IMR-90 (cell line): ENCODE results near the gene DCST2. TPM values are rescaled to one million over a fixed set of nuclear protein-coding genes. Genes with fewer than 3 reads are reported as not detected.

Source experiments
- ATAC-seq: fragments of 200-7000 bp; cut with Tn5 transposase; 2 replicates; pipeline ENCODE4 v1.9.1; 2020; ENCODE audit warnings: low read depth, mild to moderate bottlenecking, moderate library complexity
- BruUV-seq: library from RNA; stranded (reverse); fragments of 400-500 nt; replicated peaks from 2 replicates; lab custom pipeline; 2021; lab: Mats Ljungman, UMichigan
- CTCF ChIA-PET: fragments of 300-600 bp; formaldehyde crosslinking; extraction: SDS; loops from one replicate; lab custom pipeline; 2021; ENCODE audit warnings: antibody characterized with exemption; lab: Yijun Ruan, JAX
- POLR2A ChIA-PET: fragments of 300-600 bp; sonication (Branson Sonifier 250); formaldehyde crosslinking; loops from one replicate; lab custom pipeline; 2022; ENCODE audit warnings: antibody characterized with exemption; ENCODE audit not compliant: unreplicated experiment; lab: Charles Lee
- DNase-seq: peaks from one replicate; pipeline ENCODE4 v3.0.0; 2013
- H2AFZ ChIP-seq: replicated peaks from 2 replicates; pipeline ENCODE3; 2013; ENCODE audit warnings: low read length, mild to moderate bottlenecking; ENCODE audit not compliant: poor library complexity
- H2AK5ac ChIP-seq: 2 replicates; pipeline ENCODE4 v1.6.1; 2013; ENCODE audit warnings: low read depth, low read length, inconsistent platforms
- H2AK9ac ChIP-seq: replicated peaks from 2 replicates; pipeline ENCODE3; 2013; ENCODE audit warnings: mild to moderate bottlenecking, low read depth, low read length, moderate library complexity; ENCODE audit not compliant: poor library complexity
- H2BK120ac ChIP-seq: 2 replicates; pipeline ENCODE4 v1.6.1; 2013; ENCODE audit warnings: low read depth, low read length, inconsistent platforms
- H2BK15ac ChIP-seq: 3 replicates; pipeline ENCODE4 v1.6.1; 2013; ENCODE audit warnings: low read depth, low read length, inconsistent platforms
- H2BK20ac ChIP-seq: 2 replicates; pipeline ENCODE4 v1.6.1; 2013; ENCODE audit warnings: low read depth, mild to moderate bottlenecking, inconsistent platforms, low read length, moderate library complexity
- H2BK5ac ChIP-seq: 2 replicates; pipeline ENCODE4 v1.6.1; 2013; ENCODE audit warnings: mild to moderate bottlenecking, low read depth, low read length, inconsistent platforms; ENCODE audit not compliant: poor library complexity, severe bottlenecking
- H3K14ac ChIP-seq: replicated peaks from 2 replicates; pipeline ENCODE4 v1.6.1; 2013; ENCODE audit warnings: low read depth, low read length, inconsistent platforms
- H3K18ac ChIP-seq: 2 replicates; pipeline ENCODE4 v1.6.1; 2013; ENCODE audit warnings: low read depth, low read length, control low read depth
- H3K23ac ChIP-seq: 2 replicates; pipeline ENCODE4 v1.6.1; 2013; ENCODE audit warnings: low read depth, low read length, inconsistent platforms
- H3K27ac ChIP-seq: 2 replicates; pipeline ENCODE4 v1.5.1; 2013; ENCODE audit warnings: mild to moderate bottlenecking, control low read depth, low read length; ENCODE audit not compliant: insufficient read depth
- H3K27me3 ChIP-seq: 2 replicates; pipeline ENCODE4 v1.6.1; 2013; ENCODE audit warnings: low read length; ENCODE audit not compliant: control insufficient read depth, insufficient read depth
- H3K36me3 ChIP-seq: 2 replicates; pipeline ENCODE4 v1.6.1; 2013; ENCODE audit warnings: low read length, mixed read lengths; ENCODE audit not compliant: control insufficient read depth, insufficient read depth
- H3K4ac ChIP-seq: 2 replicates; pipeline ENCODE4 v1.6.1; 2013; ENCODE audit warnings: low read depth, low read length, inconsistent platforms
- H3K4me1 ChIP-seq: 2 replicates; pipeline ENCODE4 v1.6.1; 2013; ENCODE audit warnings: low read length, mixed read lengths; ENCODE audit not compliant: control insufficient read depth, insufficient read depth
- H3K4me2 ChIP-seq: 2 replicates; pipeline ENCODE4 v1.6.1; 2013; ENCODE audit warnings: low read depth, mild to moderate bottlenecking, control low read depth, low read length, moderate library complexity
- H3K4me3 ChIP-seq: 2 replicates; pipeline ENCODE4 v1.5.1; 2013; ENCODE audit warnings: low read depth, mild to moderate bottlenecking, control low read depth, low read length, moderate library complexity; ENCODE audit not compliant: insufficient read depth
- H3K56ac ChIP-seq: 2 replicates; pipeline ENCODE4 v1.6.1; 2013; ENCODE audit warnings: low read length, inconsistent platforms; ENCODE audit not compliant: insufficient read depth; ENCODE audit errors: extremely low read depth
- H3K79me1 ChIP-seq, 2 experiments: 2 replicates each; pipeline ENCODE4 v1.6.1; 2013; ENCODE audit warnings: low read length in 2 of 2, inconsistent platforms in 1 of 2, low read depth in 1 of 2
- H3K9ac ChIP-seq: 2 replicates; pipeline ENCODE4 v1.6.1; 2013; ENCODE audit warnings: low read depth, low read length, control low read depth
- H3K9me1 ChIP-seq: 2 replicates; pipeline ENCODE4 v1.6.1; 2013; ENCODE audit warnings: low read length, inconsistent platforms; ENCODE audit not compliant: insufficient read depth
- H3K9me3 ChIP-seq: 2 replicates; pipeline ENCODE4 v1.6.1; 2013; ENCODE audit warnings: low read length; ENCODE audit not compliant: control insufficient read depth, insufficient read depth
- H4K20me1 ChIP-seq: 2 replicates; pipeline ENCODE4 v1.6.1; 2013; ENCODE audit warnings: low read length, inconsistent platforms; ENCODE audit not compliant: insufficient read depth
- H4K5ac ChIP-seq: 2 replicates; pipeline ENCODE4 v1.6.1; 2013; ENCODE audit warnings: mild to moderate bottlenecking, low read depth, low read length, control low read depth
- H4K8ac ChIP-seq, 2 experiments: 2 replicates each; pipeline ENCODE4 v1.6.1; 2013; ENCODE audit warnings: low read depth in 2 of 2, low read length in 2 of 2, control low read depth in 1 of 2, inconsistent platforms in 1 of 2
- H4K91ac ChIP-seq: 2 replicates; pipeline ENCODE4 v1.6.1; 2013; ENCODE audit warnings: low read depth, low read length, inconsistent platforms; ENCODE audit not compliant: insufficient read depth
- BHLHE40 ChIP-seq: fragments of 150-350 bp; IDR thresholded peaks from 2 replicates; pipeline ENCODE4 v1.6.1; 2016; ENCODE audit warnings: mild to moderate bottlenecking, low read depth, low read length
- CEBPB ChIP-seq: IDR thresholded peaks from 2 replicates; pipeline ENCODE4 v1.6.1; 2012; ENCODE audit warnings: low read depth, low read length, improper control_type of control experiment
- CHD1 ChIP-seq: IDR thresholded peaks from 2 replicates; pipeline ENCODE4 v1.6.1; 2012; ENCODE audit warnings: low read depth, low read length, improper control_type of control experiment
- CTCF ChIP-seq: conservative IDR thresholded peaks from 2 replicates; pipeline ENCODE4 v1.5.1; 2012; ENCODE audit warnings: mild to moderate bottlenecking, low read depth, low read length, improper control_type of control experiment
- FOS ChIP-seq: fragments of 150-350 bp; IDR thresholded peaks from 2 replicates; pipeline ENCODE4 v1.6.1; 2016; ENCODE audit warnings: low read depth, low read length
- MAFK ChIP-seq: IDR thresholded peaks from 2 replicates; pipeline ENCODE4 v1.6.1; 2012; ENCODE audit warnings: low read depth, low read length, improper control_type of control experiment
- MAZ ChIP-seq: IDR thresholded peaks from 2 replicates; pipeline ENCODE4 v1.6.1; 2012; ENCODE audit warnings: low read depth, mild to moderate bottlenecking, low read length, improper control_type of control experiment, moderate library complexity, borderline replicate concordance
- MXI1 ChIP-seq: IDR thresholded peaks from 2 replicates; pipeline ENCODE4 v1.6.1; 2012; ENCODE audit warnings: low read depth, mild to moderate bottlenecking, low read length, moderate library complexity, borderline replicate concordance
- NFE2L2 ChIP-seq: fragments of 150-350 bp; IDR thresholded peaks from 2 replicates; pipeline ENCODE4 v1.6.1; 2016; ENCODE audit warnings: low read depth, mild to moderate bottlenecking, low read length
- RAD21 ChIP-seq: IDR thresholded peaks from 2 replicates; pipeline ENCODE4 v1.6.1; 2012; ENCODE audit warnings: low read length, improper control_type of control experiment
- RCOR1 ChIP-seq: IDR thresholded peaks from 2 replicates; pipeline ENCODE4 v1.6.1; 2012; ENCODE audit warnings: mild to moderate bottlenecking, low read length, improper control_type of control experiment; ENCODE audit not compliant: insufficient replicate concordance
- RFX5 ChIP-seq: IDR thresholded peaks from 2 replicates; pipeline ENCODE4 v1.8.0; 2012; ENCODE audit warnings: low read depth, mild to moderate bottlenecking, low read length, moderate library complexity
- SMC3 ChIP-seq: fragments of 150-350 bp; IDR thresholded peaks from 2 replicates; pipeline ENCODE4 v1.6.1; 2016; ENCODE audit warnings: low read depth, mild to moderate bottlenecking, antibody characterized with exemption, low read length, moderate library complexity
- WGBS, 2 experiments: methylation state at CpG; one replicate each; pipeline versions ENCODE4 v1.1.5 to v1.1.7; 2013; ENCODE audit warnings: missing lambda C conversion rate in 2 of 2; ENCODE audit not compliant: insufficient read length in 1 of 2; ENCODE audit errors: extremely low coverage in 2 of 2; 5-methylcytosine and 5-hydroxymethylcytosine counted together
- dilution Hi-C: fragments of 300-500 bp; cut with HindIII; formaldehyde crosslinking; loops from one replicate; pipeline ENCODE4 v1.14.3; 2018; ENCODE audit warnings: low sequenced_read_pairs; ENCODE audit not compliant: unreplicated experiment
- in situ Hi-C: fragments of 300-500 bp; cut with MboI; formaldehyde crosslinking; loops from 3 replicates; pipeline ENCODE4 v1.14.3; 2019; ENCODE audit warnings: low sequenced_read_pairs, inconsistent platforms, mixed read lengths
- intact Hi-C: fragments of 100-400 bp; cut with micrococcal nuclease; formaldehyde crosslinking; loops from 2 replicates; pipeline ENCODE4 v1.10.0; 2022
- polyA plus RNA-seq, 3 experiments: library from polyadenylated mRNA; depleted of rRNA; stranded (reverse); fragments of >200 nt; gene quantifications; 2 replicates each; pipeline ENCODE4 v1.2.3, GENCODE V29; 2012; ENCODE audit warnings: low replicate concordance in 1 of 3
- total RNA-seq: library from RNA; depleted of rRNA; stranded (reverse); fragments of >200 nt; gene quantifications from 2 replicates; pipeline ENCODE4 v1.2.3, GENCODE V29; 2012

DCST2 gene
- total and polyA plus RNA-seq, 2 of the 4 experiments (the other 2 are of a cell fraction), result 0.14 TPM; not detected in 1

GRCh38 chr1:154993572-154994268, 39.9 kb downstream of the DCST2 start, which contains the start of gene LENEP:
Gene LENEP (plus strand): TSS chr1:154993586. CDS start chr1:154993608, 22 bp downstream.
- intact Hi-C loops, result no loop called here
- no peak for ATAC-seq
- no TSS peak for BruUV-seq

More at GRCh38 chr1:154993572-154994268, 39.9 kb downstream of the DCST2 start, which contains the start of gene LENEP:
- POLR2A ChIA-PET, result interaction anchor here (1.0 kb wide), 1 partner anchor 20 kb away, joined by 3 read pairs; no protein-coding TSS in a partner anchor
- no CpG with 5 or more reads among the region's 8 CpGs for WGBS, 2 experiments
- H2BK20ac ChIP-seq, result 0 out of 2 replicates have a peak within 1 kb of the TSS, but pooled peaks have one; percentile 8
- no peak within 1 kb of the TSS for H3K4me3 ChIP-seq
- H2AFZ ChIP-seq, result peak within 1 kb of the TSS; percentile 39
- peak within 1 kb of the TSS; percentile 35 for H2AK5ac ChIP-seq
- H4K5ac ChIP-seq, result peak within 1 kb of the TSS; percentile 10; the same call in 1 of the 2 replicates
- peaks cover 12 to 23% of the 10 kb centered on the region in 2 experiments for H3K79me1 ChIP-seq
- H3K56ac ChIP-seq, result no peak within 1 kb of the TSS
- H4K91ac ChIP-seq, result no peak within 1 kb of the TSS
- H3K4me1 ChIP-seq, result peaks cover 4% of the 10 kb centered on the region; the same call in 1 of the 2 replicates
- H3K9me1 ChIP-seq, result peaks cover 7% of the 10 kb centered on the region
- H3K36me3 ChIP-seq, result peaks cover 16% of the 10 kb centered on the region
- peak within 1 kb of the TSS in 1 of 2 experiments; percentile 40; a peak in 2 of 4 replicates for H4K8ac ChIP-seq
- H3K14ac ChIP-seq, result no peak within 1 kb of the TSS
- H3K9me3 ChIP-seq, result no peaks in the 10 kb centered on the region
- H3K27ac ChIP-seq, result peak within 1 kb of the TSS; percentile 4; the same call in 1 of the 2 replicates
- TF ChIP-seq CTCF (no peak), FOS (no peak), RCOR1 (no peak), NFE2L2 (no peak), RFX5 (no peak), BHLHE40 (no peak), SMC3 (no peak), RAD21 (no peak), MXI1 (no peak), MAFK (no peak), CEBPB (no peak), CHD1 (no peak), MAZ (no peak)
- no peak within 1 kb of the TSS for H3K4me2 ChIP-seq
- no peak within 1 kb of the TSS for H3K18ac ChIP-seq
- no peak for DNase-seq
- no peaks in the 10 kb centered on the region for H3K27me3 ChIP-seq
- no peak within 1 kb of the TSS for H3K23ac ChIP-seq
- CTCF ChIA-PET, result interaction anchor here (1.1 to 1.3 kb wide), 2 partner anchors 20 to 24 kb away, joined by 4 read pairs; no protein-coding TSS in a partner anchor
- dilution Hi-C loops (no loop called here), in situ Hi-C loops (no loop called here)
- H2AK9ac ChIP-seq, result peak within 1 kb of the TSS; percentile 91
- H3K9ac ChIP-seq, result no peak within 1 kb of the TSS
- H4K20me1 ChIP-seq, result peaks cover 8% of the 10 kb centered on the region; the same call in 1 of the 2 replicates
- H2BK15ac ChIP-seq, result no peak within 1 kb of the TSS
- H3K4ac ChIP-seq, result peak within 1 kb of the TSS; percentile 72
- no peak within 1 kb of the TSS for H2BK5ac ChIP-seq
- H2BK120ac ChIP-seq, result no peak within 1 kb of the TSS
